Esophagus squamous epithelium (tissue), 4 donors: ENCODE measurements around the gene LIG1.
A peak's percentile ranks its signal among the peaks of the same experiment; 100 is the strongest.

Experiments
- CTCF ChIP-seq, 6 experiments: fragments of 450-650 bp in 4 of 6; fragments of 200-600 bp in 2 of 6; sonication (generic) in 2 of 6; IDR thresholded peaks; one replicate each; pipeline ENCODE4 v1.5.1; 2016 to 2019; ENCODE audit warnings: antibody characterized with exemption in 6 of 6, mild to moderate bottlenecking in 4 of 6, moderate library complexity in 4 of 6
- POLR2A ChIP-seq, 4 donors: fragments of 450-650 bp; IDR thresholded peaks; one replicate each; pipeline ENCODE4 v1.6.1; 2017; ENCODE audit warnings: antibody characterized with exemption in 4 of 4, mild to moderate bottlenecking in 4 of 4, moderate library complexity in 3 of 4

GRCh38 chr19:48203794-48204628 lies 33.9 kb upstream of the LIG1 start:
- peak in 1 of 6 experiments; percentile 54 for TF ChIP-seq CTCF (IDR thresholded peaks at IDR 0.05)
- peak in 2 of 4 donors; percentile 22 to 57 for TF ChIP-seq POLR2A (IDR thresholded peaks at IDR 0.05)
